Upper lobe of right lung (tissue), 1 donor: ENCODE results near the gene PRKG1. TPM values are rescaled to one million over a fixed set of nuclear protein-coding genes. Genes with fewer than 3 reads are reported as not detected.

Experiments
- ATAC-seq: fragments of 200-7000 bp; cut with Tn5 transposase; one replicate; pipeline ENCODE4 v1.9.1; 2020; ENCODE audit warnings: mild to moderate bottlenecking, moderate library complexity
- DNase-seq: peaks from one replicate; pipeline ENCODE4 v3.0.0-alpha.2; 2020
- H3K27ac ChIP-seq: fragments of 200-600 bp; one replicate; pipeline ENCODE4 v1.8.0; 2022
- H3K27me3 ChIP-seq: fragments of 200-600 bp; one replicate; pipeline ENCODE4 v1.8.0; 2022; ENCODE audit warnings: mild to moderate bottlenecking
- H3K36me3 ChIP-seq: fragments of 200-600 bp; one replicate; pipeline ENCODE4 v1.8.0; 2022
- H3K4me1 ChIP-seq: fragments of 200-600 bp; one replicate; pipeline ENCODE4 v1.8.0; 2022
- H3K4me3 ChIP-seq: fragments of 200-600 bp; one replicate; pipeline ENCODE4 v1.8.0; 2022; ENCODE audit warnings: mild to moderate bottlenecking
- H3K9me3 ChIP-seq: fragments of 200-600 bp; one replicate; pipeline ENCODE4 v1.8.0; 2022
- CTCF ChIP-seq: fragments of 200-600 bp; IDR thresholded peaks from one replicate; pipeline ENCODE4 v1.8.0; 2022; ENCODE audit warnings: antibody characterized with exemption
- intact Hi-C: fragments of 100-400 bp; cut with DNase I; formaldehyde crosslinking; loops from one replicate; pipeline ENCODE4 v1.11.0; 2022
- total RNA-seq: library from RNA; stranded (reverse); fragmentation: NEBNext Ultra II Directional; extraction: Animal tissue kit (Norgen Biotek cat#: 25700); gene quantifications from one replicate; pipeline ENCODE4 v1.2.1, GENCODE V29; 2021
- donor health status: DM: no; HTN: yes; CAD: no; lungs with severe emphysema.

Gene PRKG1
- total RNA-seq, 1 donor from 2014 or later: 30.0 TPM

GRCh38 chr10:52248697-52249306 is 1174.5 kb downstream of the PRKG1 start:
- H3K36me3 ChIP-seq: no peaks in the 10 kb centered on the region
- ATAC-seq (no peak), DNase-seq (no peak)
- intact Hi-C loops: no loop called here
- H3K4me3 ChIP-seq: no peak overlapping the region
- H3K4me1 ChIP-seq: no peaks in the 10 kb centered on the region
- H3K27ac ChIP-seq: no peak overlapping the region
- H3K9me3 ChIP-seq: no peaks in the 10 kb centered on the region
- no peak for TF ChIP-seq CTCF
- no peaks in the 10 kb centered on the region for H3K27me3 ChIP-seq

GRCh38 chr10:52249850-52250395 is 1175.6 kb downstream of the PRKG1 start:
- Histone ChIP-seq H3K9me3 (no peaks in the 10 kb centered on the region), H3K27ac (no peak overlapping the region), H3K4me1 (no peaks in the 10 kb centered on the region), H3K4me3 (no peak overlapping the region), H3K27me3 (no peaks in the 10 kb centered on the region), H3K36me3 (no peaks in the 10 kb centered on the region)
- DNase-seq (no peak), ATAC-seq (no peak)
- no peak for TF ChIP-seq CTCF
- intact Hi-C loops: no loop called here

GRCh38 chr10:52250510-52250909 is 1176.2 kb downstream of the PRKG1 start:
- no peak for TF ChIP-seq CTCF
- no peaks in the 10 kb centered on the region for H3K27me3 ChIP-seq
- intact Hi-C loops: no loop called here
- DNase-seq (no peak), ATAC-seq (no peak)
- H3K36me3 ChIP-seq: no peaks in the 10 kb centered on the region
- no peak overlapping the region for H3K4me3 ChIP-seq
- no peak overlapping the region for H3K27ac ChIP-seq
- H3K4me1 ChIP-seq: no peaks in the 10 kb centered on the region
- H3K9me3 ChIP-seq: no peaks in the 10 kb centered on the region

DNA sequence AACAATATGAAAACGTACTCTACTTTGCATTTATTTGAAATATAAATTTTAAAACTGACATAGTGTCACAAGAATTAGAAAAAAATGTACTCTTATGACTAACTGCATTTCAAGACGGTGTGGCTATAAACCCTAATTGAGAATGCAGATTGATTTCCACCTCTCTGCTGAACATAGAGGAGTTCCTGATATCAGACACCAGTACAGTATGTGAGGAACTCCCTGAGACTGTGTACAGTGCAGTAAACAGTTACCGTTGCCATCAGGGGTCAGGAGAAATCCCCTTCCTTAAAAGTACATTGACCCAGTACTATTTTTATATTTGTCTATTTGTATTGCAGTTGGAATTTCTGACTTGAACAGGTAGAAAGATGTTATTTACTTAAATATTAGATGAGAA is 1178.0 kb downstream of the PRKG1 start:
- DNase-seq (no peak), ATAC-seq (no peak)
- no peak for TF ChIP-seq CTCF
- intact Hi-C loops: no loop called here
- Histone ChIP-seq H3K4me1 (no peaks in the 10 kb centered on the region), H3K4me3 (no peak overlapping the region), H3K27ac (no peak overlapping the region), H3K36me3 (no peaks in the 10 kb centered on the region), H3K9me3 (no peaks in the 10 kb centered on the region), H3K27me3 (no peaks in the 10 kb centered on the region)

- Histone ChIP-seq H3K36me3 (no peaks in the 10 kb centered on the region), H3K9me3 (no peaks in the 10 kb centered on the region), H3K27me3 (no peaks in the 10 kb centered on the region), H3K27ac (no peak overlapping the region), H3K4me1 (peaks cover 3% of the 10 kb centered on the region), H3K4me3 (no peak overlapping the region)
- TF ChIP-seq CTCF: no peak
- DNase-seq (no peak), ATAC-seq (peak; percentile 85)
- intact Hi-C loops: no loop called here
These were observed 1182.8 kb downstream of the PRKG1 start for GRCh38 chr10:52256832-52257691.
